KOPT-K1 (cell line): Measurements from ENCODE around the gene UTP3.
"Not testable (repeated sequence)": the region's sequence is repeated elsewhere in the genome, so short reads cannot be mapped to it uniquely, and the experiment has no call there.

Source experiments
- H3K27ac ChIP-seq: fragments of 200-600 bp; sonication (generic); 2 replicates; pipeline ENCODE4 v1.5.1; 2016; ENCODE audit warnings: antibody characterized with exemption, mild to moderate bottlenecking, low read depth, low read length; ENCODE audit not compliant: poor library complexity, severe bottlenecking
- H3K36me3 ChIP-seq: fragments of 200-600 bp; sonication (generic); 2 replicates; pipeline ENCODE4 v1.5.1; 2017; ENCODE audit warnings: antibody characterized with exemption, mild to moderate bottlenecking, low read length, moderate library complexity; ENCODE audit not compliant: insufficient read depth
- H3K9me3 ChIP-seq: fragments of 200-600 bp; sonication (generic); 2 replicates; pipeline ENCODE4 v1.5.1; 2017; ENCODE audit warnings: antibody characterized with exemption, low read length, mild to moderate bottlenecking; ENCODE audit not compliant: insufficient read depth, poor library complexity, severe bottlenecking

UTP3 gene

GRCh38 chr4:70674731-70675130 lies 13.6 kb upstream of the UTP3 start:
- Histone ChIP-seq H3K27ac (no peak overlapping the region), H3K36me3 (no peaks in the 10 kb centered on the region), H3K9me3 (no peaks in the 10 kb centered on the region)

- H3K36me3 ChIP-seq, result no peaks in the 10 kb centered on the region
- peak overlapping the region; percentile 54 for H3K27ac ChIP-seq
- no peaks in the 10 kb centered on the region for H3K9me3 ChIP-seq
Observed at GRCh38 chr4:70676554-70677090, 11.7 kb upstream of the UTP3 start.

GRCh38 chr4:70678383-70678999 lies 9.8 kb upstream of the UTP3 start:
- Histone ChIP-seq H3K36me3 (no peaks in the 10 kb centered on the region), H3K27ac (peak overlapping the region; percentile 54), H3K9me3 (no peaks in the 10 kb centered on the region)

GRCh38 chr4:70680934-70681333 lies 7.4 kb upstream of the UTP3 start:
- Histone ChIP-seq H3K27ac (no peak overlapping the region), H3K36me3 (no peaks in the 10 kb centered on the region), H3K9me3 (no peaks in the 10 kb centered on the region)

GRCh38 chr4:70681704-70682103 lies 6.6 kb upstream of the UTP3 start:
- no peaks in the 10 kb centered on the region for H3K36me3 ChIP-seq
- no peak overlapping the region for H3K27ac ChIP-seq
- no peaks in the 10 kb centered on the region for H3K9me3 ChIP-seq

- H3K9me3 ChIP-seq, H3K27ac ChIP-seq, H3K36me3 ChIP-seq: not testable (repeated sequence)
Observed at GRCh38 chr4:70682142-70682541, 6.2 kb upstream of the UTP3 start.

GRCh38 chr4:70687392-70687791 lies 940 bp upstream of the UTP3 start:
- H3K9me3 ChIP-seq, result no peaks in the 10 kb centered on the region
- peaks cover 29% of the 10 kb centered on the region for H3K36me3 ChIP-seq
- H3K27ac ChIP-seq, result peak overlapping the region; percentile 92

GRCh38 chr4:70688795-70689231 lies 481 bp downstream of the UTP3 start:
- Histone ChIP-seq H3K27ac (peak overlapping the region; percentile 92), H3K9me3 (no peaks in the 10 kb centered on the region), H3K36me3 (peaks cover 43% of the 10 kb centered on the region)

- Histone ChIP-seq H3K9me3 (no peaks in the 10 kb centered on the region), H3K27ac (no peak overlapping the region), H3K36me3 (peaks cover 46% of the 10 kb centered on the region)
Observed at GRCh38 chr4:70691661-70692060, 3.3 kb downstream of the UTP3 start.

GRCh38 chr4:70694633-70695032 lies 6.3 kb downstream of the UTP3 start:
- H3K27ac ChIP-seq, H3K9me3 ChIP-seq: not testable (repeated sequence)
- peaks cover 43% of the 10 kb centered on the region for H3K36me3 ChIP-seq

GRCh38 chr4:70698435-70698834 lies 10.1 kb downstream of the UTP3 start:
- not testable (repeated sequence) for H3K36me3 ChIP-seq, H3K9me3 ChIP-seq, H3K27ac ChIP-seq

- H3K36me3 ChIP-seq, result no peaks in the 10 kb centered on the region
Observed at GRCh38 chr4:70700712-70701111, 12.4 kb downstream of the UTP3 start.

GRCh38 chr4:70701271-70701670 lies 12.9 kb downstream of the UTP3 start:
- Histone ChIP-seq H3K36me3 (no peaks in the 10 kb centered on the region), H3K9me3 (no peaks in the 10 kb centered on the region), H3K27ac (no peak overlapping the region)

More at GRCh38 chr4:70700712-70701111, 12.4 kb downstream of the UTP3 start:
- no peaks in the 10 kb centered on the region for H3K9me3 ChIP-seq
- H3K27ac ChIP-seq, result no peak overlapping the region

GRCh38 chr4:70702592-70702991 lies 14.3 kb downstream of the UTP3 start:
- H3K27ac ChIP-seq, H3K36me3 ChIP-seq, H3K9me3 ChIP-seq: not testable (repeated sequence)

GRCh38 chr4:70703619-70704214 lies 15.4 kb downstream of the UTP3 start:
- Histone ChIP-seq H3K27ac (peak overlapping the region; percentile 95), H3K36me3 (no peaks in the 10 kb centered on the region), H3K9me3 (no peaks in the 10 kb centered on the region)
